Mesenteric fat pad (tissue), 1 donor: Measurements from ENCODE around the gene SRC. TPM values are rescaled to one million over a fixed set of nuclear protein-coding genes. Genes with fewer than 3 reads are reported as not detected.
"Not testable (repeated sequence)": the region's sequence is repeated elsewhere in the genome, so short reads cannot be mapped to it uniquely, and the experiment has no call there.

ENCODE experiments used
- DNase-seq: peaks from one replicate; pipeline ENCODE4 v3.0.0-alpha.2; 2020; ENCODE audit warnings: low spot score
- total RNA-seq: library from RNA; stranded (reverse); fragmentation: NEBNext Ultra II Directional; extraction: Animal tissue kit (Norgen Biotek cat#: 25700); gene quantifications from one replicate; pipeline ENCODE4 v1.2.1, GENCODE V29; 2021
- donor health status: DM: yes; HTN: yes; CAD: no.

SRC gene
- total RNA-seq, 1 donor from 2014 or later = 23.9 TPM

DNA sequence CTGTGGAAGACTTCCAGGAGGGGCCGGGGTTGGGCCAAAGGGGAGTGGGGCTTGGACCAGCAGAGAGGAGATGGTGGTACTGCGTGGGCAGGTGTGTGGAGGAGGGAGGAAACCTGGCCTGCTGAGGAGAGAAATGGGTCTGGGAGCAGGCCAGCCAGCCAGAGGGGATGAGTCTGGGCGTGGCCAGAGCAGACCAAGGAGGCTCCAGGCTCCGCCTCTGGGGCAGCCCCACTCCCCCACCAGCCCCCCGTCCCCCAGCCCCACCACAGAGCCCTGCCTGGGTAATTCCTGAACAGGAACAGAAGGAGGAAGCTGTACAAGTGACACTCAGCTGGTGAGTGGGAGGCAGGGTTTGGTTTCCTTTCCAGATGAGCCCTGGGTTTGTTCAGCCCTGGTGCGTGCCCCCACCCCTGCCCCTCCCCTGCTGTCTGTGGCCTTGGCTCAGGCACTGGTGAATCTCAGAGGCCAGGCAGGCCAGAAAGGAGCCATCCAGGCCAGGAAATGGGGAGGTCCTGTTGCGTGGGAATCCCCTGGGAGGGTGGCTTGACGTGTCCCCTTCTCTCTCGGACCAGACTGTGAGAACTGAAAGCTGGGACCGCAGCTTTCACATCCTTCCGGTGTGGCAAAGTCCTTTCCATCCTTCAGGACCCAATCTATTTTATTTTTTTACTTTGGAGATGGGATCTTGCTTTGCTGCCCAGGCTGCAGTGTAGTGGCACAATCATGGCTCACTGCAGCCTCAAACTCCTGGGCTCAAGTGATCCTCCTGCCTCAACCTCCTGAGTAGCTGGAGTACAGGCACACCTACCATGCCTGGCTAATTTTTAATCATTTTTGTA lies 9.4 kb upstream of the SRC start:
- DNase-seq = no peak

DNA sequence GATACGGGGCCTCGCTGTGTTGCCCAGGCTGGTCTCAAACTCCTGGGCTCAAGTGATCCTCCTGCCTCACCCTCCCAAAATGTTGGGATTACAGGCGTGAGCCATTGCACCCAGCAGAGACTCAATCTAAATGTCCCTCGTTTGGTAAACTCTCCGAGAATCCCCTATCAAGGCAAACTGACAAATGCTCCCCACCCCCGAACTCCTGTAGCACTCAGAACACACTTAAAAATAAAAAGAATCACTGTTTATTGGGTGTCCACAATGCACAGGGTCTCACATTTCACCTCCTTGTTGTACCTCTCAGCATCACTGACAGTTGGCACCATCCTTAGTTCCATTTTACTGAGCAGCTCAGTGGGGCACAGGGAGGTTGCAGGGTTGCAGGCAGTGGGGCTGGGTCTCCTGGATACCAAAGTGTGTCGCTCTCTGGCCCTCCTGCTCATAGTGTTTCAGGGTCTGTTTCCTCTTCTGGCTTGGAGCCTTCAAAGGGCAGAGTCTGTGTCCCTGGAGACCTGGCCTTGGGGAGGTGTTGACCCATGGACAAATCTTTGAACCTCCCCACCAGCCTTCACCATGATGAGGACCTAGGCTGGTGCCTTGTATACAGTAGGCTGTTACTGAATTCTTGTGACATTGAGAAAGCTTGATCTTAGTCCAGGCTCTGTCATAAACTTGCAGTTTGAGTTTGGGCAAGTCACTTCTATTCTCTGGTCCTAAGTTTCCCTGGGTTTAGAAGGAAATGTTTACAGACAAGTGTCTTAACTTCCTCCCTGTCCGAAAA lies 8.5 kb upstream of the SRC start:
- no peak for DNase-seq

DNA sequence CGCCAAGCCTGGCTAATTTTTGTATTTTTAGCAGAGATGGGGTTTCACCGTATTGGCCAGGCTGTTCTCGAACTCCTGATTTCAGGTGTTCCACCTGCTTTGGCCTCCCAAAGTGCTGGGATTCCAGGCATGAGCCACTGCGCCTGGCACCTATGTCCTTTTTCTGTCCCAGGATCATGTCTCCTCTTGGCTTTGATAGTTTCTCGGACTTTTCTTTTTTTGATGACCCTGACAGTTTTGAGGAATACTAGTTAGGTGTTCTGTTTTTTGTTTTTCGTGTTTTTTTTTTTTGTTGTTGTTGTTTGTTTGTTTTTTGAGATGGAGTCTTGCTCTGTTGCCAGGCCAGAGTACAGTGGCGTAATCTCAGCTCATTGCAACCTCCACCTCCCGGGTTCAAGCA lies 7.6 kb upstream of the SRC start:
- not testable (repeated sequence) for DNase-seq

DNA sequence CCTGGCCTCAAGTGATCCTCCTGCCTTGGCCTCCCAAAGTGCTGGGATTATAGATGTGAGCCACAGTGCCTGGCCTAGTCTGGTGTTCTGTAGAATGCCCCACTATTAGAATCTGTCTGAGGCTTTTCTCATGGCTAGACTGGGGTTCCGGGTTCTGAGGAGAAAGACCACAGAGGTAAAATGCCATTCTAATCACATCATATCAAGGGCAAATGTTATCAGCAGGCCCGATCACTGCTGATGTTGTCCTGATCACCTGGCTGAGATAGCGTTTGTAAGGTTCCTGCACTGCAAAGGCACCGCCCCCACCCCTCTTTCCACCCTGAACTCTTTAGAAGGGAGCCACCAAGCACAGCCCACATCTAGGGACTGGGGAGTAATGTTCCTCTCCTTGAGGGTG lies 6.7 kb upstream of the SRC start:
- DNase-seq = no peak

DNA sequence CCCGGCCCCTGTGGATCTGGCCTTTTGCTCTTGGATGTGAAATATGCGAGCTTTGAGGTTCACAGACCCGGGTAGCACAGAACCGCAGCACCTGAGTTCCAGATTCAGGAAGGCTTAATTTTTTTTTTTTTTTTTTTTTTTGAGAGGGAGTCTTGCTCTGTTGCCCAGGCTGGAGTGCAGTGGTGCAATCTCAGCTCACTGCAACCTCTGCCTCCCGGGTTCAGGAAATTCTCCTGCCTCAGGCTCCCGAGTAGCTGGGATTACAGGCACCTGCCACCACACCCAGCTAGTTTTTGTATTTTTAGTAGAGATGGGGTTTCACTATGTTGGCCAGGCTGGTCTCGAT lies 6.2 kb upstream of the SRC start:
- DNase-seq = not testable (repeated sequence)

DNA sequence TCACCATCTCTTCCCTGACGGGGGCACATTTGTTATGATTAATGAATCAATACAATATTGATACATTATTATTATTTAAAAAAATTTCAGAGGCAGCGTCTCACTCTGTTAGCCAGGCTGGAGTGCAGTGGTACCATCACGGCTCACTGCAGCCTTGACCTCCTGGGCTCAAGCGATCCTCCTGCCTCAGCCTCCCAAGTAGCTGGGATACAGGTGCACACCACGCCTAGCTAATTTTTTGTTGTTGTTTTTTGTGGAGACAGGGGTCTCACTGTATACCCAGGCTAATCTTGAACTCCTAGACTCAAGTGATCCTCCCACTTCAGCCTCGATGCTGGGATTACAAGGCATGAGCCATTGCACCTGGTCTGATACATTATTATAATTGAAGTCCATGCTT lies 4.9 kb upstream of the SRC start:
- no peak for DNase-seq

DNA sequence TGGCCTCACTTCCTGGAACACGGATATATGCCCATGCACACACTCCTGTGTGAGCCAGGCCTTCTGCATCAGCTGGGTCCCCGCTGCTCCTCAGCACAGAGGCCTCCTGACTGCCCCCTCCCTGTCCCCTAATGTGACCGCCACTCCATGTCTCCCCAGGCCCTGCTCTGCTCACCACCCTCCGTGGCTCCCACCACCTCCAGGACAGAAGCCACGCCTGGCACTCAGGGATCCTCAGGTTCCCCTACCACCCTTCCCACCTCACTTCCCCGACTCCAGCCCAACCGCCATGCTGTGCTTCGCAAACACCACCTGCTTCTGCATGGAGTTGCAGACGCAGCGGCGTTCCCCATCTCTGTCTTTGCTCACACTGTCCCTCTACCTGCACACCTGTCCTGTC lies 4.3 kb upstream of the SRC start:
- no peak for DNase-seq

DNA sequence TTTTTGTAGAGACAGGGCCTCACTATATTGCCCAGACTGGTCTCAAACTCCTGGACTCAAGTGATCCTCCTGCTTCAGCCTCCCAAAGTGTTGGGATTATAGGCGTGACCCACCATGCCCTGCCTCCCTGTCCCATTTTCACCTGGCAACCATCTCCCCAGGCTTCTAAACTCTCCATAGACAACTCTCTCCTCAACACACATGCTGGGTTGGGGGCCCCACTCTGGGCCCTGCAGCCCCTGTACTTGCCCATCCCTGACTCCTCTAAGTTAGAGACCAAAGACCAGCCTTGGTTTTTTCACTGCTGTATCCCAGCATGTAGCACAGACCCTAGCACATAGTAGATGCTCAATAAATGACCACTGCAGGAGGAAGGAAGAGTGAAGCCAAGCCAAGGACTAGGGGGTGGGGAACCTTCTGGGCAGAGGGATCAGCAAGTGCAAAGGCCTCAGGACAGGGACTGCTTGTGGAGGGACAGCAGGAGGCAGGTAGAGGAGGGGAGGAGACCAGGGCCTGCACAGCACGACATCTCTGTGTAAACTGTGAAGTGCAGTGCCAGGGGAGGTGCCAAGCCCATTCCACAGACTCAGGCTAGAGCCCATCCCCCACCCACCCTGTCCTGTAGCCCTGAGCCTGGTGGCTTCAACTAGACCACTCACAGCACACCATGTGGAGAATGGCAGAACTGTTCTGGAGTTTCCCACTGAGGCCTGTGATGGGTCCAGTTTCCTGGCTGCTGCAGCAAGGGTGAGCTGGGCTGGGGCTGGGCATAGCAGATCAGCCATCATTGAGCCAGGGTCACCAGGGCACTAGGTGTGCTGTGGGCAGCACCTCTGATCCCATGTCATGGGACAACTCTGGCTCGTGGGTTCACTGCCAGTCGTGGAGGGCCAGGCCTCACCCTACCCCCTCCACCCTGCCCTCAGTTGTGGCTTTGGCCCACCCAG lies 3.4 kb upstream of the SRC start:
- no peak for DNase-seq

DNA sequence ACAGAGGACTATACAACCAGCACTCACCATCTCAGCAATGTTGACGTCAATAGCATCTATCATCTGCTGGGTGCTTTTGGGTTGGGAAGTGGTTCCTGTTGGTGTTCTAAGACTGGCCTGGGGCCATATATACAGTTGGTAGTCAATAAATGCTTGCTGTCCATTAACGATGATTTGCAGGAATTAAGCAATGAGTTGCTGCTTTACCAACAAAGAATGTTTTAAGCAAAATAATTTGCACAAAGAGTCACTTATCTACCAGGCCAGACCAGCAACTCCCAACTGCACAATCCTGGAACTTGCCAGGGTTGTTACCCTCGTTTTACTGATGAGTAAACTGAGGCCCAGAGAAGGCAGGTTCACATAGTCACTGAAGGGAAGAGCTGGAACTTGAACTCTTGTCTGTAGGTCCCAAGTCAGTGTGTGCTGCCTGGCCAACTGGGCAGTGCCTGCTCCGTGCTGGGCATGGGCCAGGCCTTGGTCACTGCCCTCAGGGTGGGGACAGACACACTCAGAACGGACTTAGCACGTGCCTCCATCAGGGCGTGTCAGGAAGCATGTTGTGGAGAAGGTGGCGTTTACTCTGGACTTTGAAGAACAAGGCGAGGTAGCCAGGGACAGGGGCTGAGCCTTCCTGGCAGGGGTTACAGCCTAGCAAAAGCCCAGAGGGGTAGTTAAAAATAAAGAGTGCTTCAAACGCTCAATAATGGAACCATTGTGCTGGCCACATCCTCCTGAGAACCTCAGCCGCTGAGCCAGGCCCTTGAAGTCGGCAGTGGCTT lies 2.5 kb upstream of the SRC start:
- DNase-seq = no peak

DNA sequence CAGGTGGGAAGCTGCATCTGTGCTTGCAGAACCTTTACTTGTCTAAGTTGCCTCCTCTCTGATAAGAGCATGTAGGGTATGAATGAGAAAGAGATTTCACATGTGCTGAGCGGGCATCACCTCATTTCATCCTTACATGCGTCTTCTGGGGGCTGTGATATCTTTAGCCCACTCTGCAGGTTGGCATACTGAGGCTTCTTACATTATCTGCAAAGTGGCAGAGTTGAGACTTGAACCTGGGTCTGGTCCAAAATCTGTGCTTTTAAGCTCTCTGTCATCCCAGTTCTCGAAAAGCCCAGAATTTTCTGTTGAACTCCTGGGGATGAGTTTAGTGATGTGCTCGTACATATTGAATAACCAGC lies 2.0 kb upstream of the SRC start:
- no peak for DNase-seq

DNA sequence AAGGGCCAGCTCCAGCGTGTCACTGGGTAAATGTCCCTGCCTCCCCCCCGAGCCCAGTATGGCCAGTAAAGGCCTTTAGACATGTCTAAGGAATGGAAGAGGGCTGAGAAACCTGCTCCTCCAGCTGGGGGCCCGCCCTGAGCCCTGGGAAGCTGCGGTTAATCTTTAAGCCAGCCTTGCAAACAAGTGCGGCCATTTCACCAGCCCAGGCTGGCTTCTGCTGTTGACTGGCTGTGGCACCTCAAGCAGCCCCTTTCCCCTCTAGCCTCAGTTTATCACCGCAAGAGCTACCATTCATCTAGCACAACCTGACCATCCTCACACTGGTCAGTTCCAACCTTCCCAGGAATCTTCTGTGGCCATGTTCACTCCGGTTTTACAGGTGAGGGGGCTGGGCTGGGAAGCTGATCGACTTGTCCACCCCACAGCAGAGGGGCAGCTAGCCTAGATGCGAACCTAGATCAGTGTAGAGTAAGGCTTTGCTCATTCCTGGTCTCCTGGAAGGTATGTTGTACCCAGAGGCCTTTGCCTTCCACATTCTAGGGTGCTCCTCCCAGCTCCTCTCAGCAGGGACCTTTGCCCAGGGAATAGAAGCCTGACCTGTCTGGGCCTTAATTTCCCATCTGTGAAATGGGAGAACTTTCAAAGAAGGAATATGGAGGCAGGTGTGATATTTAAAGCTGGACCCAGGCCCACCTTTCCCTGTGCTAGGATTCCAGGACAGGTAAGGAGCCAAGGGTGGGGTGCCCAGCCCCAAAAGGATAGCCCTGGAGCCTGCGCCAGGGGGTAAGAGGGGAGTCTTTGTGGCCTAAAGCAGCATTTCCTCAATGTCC lies 1.2 kb upstream of the SRC start:
- DNase-seq = peak; percentile 73

DNA sequence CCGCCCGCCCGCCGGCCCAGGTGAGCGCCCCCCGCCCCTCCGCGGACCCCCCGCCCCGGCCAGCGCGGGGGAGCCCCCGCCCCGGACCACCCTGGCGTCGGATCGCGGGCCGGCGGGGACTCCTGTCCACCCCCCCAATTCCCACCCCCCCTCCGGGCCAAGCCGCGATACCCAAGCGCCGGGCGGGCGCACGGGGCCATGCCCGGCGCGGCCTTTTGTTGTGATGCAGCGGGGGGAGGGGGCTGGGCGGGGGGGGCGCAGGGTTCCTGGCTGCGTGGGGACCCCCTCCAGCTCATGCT lies 245 bp downstream of the SRC start:
- DNase-seq = no peak

DNA sequence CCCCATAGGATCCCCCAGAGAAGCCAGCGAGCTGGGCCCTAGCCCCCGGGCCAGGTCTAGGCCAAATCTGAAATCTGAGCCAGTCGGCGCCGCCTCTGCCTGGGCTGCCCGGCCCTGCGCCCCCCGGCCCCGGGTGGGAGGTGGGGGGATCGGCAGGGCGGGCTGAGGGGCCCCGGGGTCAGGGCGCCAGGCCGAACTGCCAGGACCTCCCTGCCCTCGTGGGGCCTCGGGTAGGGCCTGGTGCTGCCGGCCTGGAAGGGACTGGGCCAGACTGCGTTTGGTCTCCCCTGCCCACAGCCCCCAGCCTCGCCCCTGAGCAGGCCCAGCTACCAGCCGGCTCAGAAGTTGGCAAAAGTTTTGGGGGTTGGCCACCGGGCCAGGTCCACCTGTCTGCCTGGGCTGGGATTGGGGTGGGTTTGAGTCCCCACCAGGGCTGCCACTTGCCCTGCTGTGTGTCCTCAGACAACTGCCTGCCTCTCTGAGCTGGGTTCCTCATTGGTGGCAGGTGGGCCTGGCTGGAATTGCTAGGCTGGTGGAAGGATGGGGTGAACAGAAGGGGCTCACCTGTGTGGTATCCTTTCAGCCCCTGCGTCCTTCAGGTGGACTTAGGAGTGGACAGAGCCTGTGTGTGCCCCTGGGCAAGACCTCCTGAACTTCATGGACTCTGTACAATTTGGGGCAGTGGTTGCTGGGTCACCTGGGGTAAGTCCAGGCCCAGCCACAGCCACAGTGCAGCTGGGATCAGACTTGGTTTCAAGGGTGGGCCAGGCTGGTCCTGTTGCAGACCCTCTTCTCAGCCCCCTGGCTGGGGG lies 801 bp downstream of the SRC start:
- DNase-seq = peak; percentile 89

DNA sequence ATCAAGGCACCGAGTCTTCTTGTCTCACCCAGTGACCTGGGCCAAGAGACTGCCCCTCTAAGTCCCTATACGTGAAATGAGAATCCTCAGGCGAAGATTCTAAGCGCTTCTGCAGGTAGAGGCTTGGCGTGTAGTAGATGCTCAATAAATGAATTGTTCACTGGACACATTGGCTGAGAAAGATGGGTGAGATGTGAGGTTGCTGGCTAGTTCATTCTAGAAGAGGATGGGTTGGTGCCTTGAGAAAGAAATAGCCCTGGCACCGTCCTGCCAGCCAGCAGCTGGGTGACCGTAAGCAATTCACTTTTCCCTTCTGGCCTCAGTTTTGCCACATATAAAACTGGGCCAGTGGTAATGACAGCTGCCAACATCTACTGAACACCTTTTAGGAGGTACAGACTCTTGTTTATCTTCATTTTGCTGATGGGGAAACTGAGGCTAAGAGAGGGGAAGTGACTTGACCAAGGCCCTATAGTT lies 1.4 kb downstream of the SRC start:
- no peak for DNase-seq

DNA sequence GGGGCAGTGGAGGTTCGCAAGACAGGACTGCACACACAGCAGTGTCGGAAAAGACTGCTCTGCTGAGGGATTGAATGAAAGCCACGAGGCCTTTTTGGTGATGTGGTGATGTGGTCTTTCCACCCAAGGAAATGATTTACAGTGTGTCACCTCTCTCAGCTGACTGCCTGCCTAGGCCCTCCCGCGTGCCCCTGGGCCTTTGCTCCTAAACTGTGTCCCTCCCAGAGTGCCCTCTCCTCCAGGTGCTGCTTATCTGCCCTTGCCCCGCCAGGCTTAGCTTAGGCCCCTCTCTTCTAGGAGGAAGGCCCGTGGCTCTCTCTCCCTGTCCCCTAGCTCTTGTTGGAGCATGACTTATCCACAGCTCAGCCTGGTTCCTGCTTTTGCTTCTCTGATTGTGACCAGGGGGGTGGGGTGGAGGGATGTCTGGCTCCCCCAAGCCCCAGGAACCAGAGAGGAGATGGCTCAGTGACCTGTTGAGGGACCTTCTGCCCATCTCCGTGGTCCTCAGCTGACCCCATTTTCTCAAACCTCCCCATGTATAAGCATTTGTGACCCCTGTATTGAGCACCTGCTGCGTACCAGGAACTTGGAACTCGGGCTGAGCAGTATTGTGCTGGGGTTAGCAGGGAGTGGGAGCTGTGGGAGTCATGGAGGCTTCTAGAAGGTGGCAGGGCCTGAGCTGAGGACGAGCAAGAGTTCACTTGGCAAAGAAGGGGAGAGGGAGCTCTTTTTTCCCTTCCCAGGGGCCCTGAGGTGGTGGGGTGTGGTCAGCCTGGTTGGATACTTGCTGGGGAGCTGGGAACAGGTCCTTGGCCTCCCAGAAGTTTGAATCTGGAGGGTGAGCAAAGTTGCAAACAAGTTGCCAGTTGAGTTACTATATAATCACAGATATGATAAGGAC lies 2.2 kb downstream of the SRC start:
- DNase-seq = no peak

DNA sequence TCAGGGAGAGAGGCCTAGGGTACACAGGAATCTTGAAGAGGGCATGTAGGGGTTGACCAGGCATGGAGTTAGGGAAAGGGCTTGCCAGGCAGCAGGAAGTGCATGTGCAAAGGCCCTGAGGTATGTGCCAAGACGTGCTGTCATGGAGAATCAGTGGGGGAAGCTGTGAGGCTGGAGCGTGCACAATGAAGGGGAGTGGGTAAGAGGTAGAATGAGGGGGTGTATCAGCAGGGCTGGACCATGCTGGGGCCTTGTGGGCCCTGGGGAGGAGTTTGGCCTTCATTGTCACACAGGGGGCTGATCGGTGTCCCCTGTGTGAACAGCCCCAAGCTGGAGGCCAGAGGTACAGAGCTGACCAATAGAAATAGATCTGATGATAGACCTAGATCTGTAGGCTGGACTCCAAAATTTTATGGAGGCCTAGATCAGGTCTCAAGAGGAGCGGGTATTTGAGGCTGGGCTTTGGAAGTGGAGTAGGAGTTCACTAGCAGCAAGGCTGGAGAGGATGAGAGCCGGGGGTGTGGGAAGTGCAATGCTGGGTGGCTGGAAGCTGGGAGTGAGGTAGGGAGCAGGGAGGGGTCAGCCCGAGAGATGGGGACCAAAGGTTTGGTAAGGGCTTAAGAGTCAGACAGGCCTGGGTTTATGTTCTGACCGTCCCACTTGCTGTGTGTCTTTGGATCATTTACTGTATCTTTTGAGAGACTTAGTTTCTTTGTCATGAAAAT lies 3.0 kb downstream of the SRC start:
- peak; percentile 77 for DNase-seq
